ENCODE results near the gene EFNA2.

EFNA2 gene

DNA sequence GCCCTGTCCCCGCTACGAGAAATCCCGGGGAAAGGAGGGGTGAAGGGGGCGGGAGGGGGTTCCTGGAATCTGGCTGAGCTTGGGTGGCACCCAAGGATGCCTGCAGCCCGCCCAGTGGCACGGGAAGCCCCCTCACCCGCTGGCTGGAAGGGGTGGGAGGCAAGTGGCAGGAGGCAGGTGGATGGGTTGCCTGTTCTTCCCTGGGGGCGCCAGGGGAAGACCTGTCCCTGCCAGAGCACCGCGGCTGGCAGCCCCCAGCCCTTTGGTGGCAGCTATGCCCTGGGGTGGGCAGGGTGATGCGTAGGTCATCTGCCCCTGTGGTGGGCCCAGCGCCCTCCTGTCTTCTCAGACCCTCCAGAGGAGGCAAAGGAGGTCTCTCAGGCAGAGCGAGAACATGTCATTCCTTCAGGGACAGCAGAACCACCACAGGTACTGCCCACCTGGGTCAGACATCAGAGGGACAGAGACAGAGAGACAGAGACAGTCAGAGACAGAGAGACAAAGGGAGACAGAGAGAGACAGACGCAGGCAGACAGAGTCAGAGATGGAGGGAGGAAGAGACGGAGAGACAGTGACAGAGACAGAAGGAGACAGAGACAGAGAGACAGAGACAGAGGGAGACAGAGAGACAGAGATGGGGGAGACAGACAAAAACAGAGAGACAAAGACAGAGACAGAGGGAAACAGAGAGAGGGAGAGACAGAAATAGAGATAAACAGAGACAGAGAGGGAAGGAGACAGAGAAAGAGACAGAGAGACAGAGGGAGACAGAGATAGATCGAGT is 36.7 kb downstream of the EFNA2 start:
- ATAC-seq = no peak
- TF ChIP-seq ZFP30 (CRISPR knock-in tag; IDR thresholded peaks at IDR 0.05) = no peak
- TF ChIP-seq BACH2 (CRISPR knock-in tag; IDR thresholded peaks at IDR 0.05; ENCODE audit: borderline replicate concordance) = no peak
- no peak for TF ChIP-seq RARB (CRISPR knock-in tag; IDR thresholded peaks at IDR 0.05)
- no peak for TF ChIP-seq ZNF70 (CRISPR knock-in tag; IDR thresholded peaks at IDR 0.05)
- no peak for TF ChIP-seq ISL1 (CRISPR knock-in tag; IDR thresholded peaks at IDR 0.05)
- TF ChIP-seq PPARA (CRISPR knock-in tag; IDR thresholded peaks at IDR 0.05; ENCODE audit: borderline replicate concordance) = no peak
- TF ChIP-seq, protein P1, sequence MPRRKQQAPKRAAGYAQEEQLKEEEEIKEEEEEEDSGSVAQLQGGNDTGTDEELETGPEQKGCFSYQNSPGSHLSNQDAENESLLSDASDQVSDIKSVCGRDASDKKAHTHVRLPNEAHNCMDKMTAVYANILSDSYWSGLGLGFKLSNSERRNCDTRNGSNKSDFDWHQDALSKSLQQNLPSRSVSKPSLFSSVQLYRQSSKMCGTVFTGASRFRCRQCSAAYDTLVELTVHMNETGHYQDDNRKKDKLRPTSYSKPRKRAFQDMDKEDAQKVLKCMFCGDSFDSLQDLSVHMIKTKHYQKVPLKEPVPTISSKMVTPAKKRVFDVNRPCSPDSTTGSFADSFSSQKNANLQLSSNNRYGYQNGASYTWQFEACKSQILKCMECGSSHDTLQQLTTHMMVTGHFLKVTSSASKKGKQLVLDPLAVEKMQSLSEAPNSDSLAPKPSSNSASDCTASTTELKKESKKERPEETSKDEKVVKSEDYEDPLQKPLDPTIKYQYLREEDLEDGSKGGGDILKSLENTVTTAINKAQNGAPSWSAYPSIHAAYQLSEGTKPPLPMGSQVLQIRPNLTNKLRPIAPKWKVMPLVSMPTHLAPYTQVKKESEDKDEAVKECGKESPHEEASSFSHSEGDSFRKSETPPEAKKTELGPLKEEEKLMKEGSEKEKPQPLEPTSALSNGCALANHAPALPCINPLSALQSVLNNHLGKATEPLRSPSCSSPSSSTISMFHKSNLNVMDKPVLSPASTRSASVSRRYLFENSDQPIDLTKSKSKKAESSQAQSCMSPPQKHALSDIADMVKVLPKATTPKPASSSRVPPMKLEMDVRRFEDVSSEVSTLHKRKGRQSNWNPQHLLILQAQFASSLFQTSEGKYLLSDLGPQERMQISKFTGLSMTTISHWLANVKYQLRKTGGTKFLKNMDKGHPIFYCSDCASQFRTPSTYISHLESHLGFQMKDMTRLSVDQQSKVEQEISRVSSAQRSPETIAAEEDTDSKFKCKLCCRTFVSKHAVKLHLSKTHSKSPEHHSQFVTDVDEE (CRISPR knock-in tag; IDR thresholded peaks at IDR 0.05) = no peak

DNA sequence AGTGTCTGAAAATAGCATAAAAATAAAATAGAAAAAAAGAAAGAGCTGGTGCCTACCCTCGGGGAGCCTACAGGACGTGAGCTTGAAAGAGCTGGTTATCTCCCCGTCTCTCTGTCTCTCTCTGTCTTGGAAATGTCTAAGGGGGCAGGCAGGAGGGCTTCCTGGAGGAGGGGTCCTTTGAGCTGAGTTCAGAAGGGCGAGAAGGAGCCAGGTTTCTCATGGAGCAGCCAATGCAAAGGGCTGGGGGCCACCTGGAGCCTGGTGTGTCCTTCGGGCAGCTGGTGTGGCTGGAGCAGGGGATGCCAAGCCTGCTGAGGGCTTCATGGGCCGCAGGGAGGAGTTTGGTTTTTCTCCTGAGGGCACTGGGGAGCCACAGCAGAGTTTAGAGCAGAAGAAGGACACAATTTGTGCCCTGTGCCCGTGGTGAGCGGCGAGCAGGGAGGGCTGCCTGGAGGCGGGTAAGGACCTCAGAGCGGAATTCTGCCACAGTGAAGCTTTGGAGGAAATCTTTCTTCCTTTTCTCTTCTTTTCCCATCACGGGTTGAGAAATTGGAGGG is 38.7 kb downstream of the EFNA2 start:
- ATAC-seq = no peak
- TF ChIP-seq ZFP3 (CRISPR knock-in tag; IDR thresholded peaks at IDR 0.05) (no peak), GLIS3 (CRISPR knock-in tag; IDR thresholded peaks at IDR 0.05) (no peak), ZNF8 (CRISPR knock-in tag; IDR thresholded peaks at IDR 0.05) (no peak)
- TF ChIP-seq, protein P1 (CRISPR knock-in tag; IDR thresholded peaks at IDR 0.05) = no peak

DNA sequence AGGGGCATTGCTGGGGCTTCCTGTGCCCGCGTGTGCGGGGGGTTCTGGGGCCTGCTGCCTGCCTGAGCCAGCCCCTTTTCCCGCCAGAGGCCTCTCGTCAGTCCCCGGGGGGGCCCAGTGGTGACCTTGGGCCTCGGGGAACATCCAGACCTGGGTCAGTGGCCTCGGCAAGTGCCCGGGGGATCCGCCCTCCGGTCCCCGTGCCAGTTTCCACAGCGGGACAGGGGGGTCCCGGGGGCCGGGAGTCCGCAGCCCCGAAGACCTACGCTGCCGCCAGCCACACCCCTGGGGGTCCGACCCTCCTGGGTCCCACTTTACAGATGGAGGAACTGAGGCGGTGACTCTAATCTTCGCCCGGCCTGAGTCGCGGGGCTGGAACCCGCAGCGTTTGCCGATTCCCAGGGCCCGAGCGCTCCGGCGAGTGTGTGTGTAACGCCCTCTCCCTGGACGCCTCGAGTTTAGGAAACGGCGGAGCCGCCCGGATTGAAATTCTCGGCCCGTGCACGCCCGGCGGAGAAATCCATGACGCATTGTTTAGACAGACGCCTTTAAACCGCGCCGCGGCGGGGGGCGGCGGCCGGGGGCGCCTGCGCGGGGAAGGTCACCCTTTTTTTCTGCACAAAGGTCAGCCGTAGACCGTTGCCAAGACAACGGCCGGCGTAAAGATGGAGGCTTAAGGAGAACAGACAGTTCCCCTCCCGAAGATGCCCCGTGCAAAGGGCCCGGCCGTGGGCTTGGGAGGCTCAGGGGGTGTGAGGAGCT is 39.3 kb downstream of the EFNA2 start:
- ATAC-seq = peak; percentile 84
- TF ChIP-seq, protein P2, sequence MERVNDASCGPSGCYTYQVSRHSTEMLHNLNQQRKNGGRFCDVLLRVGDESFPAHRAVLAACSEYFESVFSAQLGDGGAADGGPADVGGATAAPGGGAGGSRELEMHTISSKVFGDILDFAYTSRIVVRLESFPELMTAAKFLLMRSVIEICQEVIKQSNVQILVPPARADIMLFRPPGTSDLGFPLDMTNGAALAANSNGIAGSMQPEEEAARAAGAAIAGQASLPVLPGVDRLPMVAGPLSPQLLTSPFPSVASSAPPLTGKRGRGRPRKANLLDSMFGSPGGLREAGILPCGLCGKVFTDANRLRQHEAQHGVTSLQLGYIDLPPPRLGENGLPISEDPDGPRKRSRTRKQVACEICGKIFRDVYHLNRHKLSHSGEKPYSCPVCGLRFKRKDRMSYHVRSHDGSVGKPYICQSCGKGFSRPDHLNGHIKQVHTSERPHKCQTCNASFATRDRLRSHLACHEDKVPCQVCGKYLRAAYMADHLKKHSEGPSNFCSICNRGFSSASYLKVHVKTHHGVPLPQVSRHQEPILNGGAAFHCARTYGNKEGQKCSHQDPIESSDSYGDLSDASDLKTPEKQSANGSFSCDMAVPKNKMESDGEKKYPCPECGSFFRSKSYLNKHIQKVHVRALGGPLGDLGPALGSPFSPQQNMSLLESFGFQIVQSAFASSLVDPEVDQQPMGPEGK (CRISPR knock-in tag; IDR thresholded peaks at IDR 0.05; ENCODE audit: borderline replicate concordance) = no peak
- TF ChIP-seq ISL1 (CRISPR knock-in tag; IDR thresholded peaks at IDR 0.05) (no peak), BACH2 (CRISPR knock-in tag; IDR thresholded peaks at IDR 0.05; ENCODE audit: borderline replicate concordance) (no peak), ZNF8 (CRISPR knock-in tag; IDR thresholded peaks at IDR 0.05) (no peak), TOX (CRISPR knock-in tag; IDR thresholded peaks at IDR 0.05; ENCODE audit: borderline replicate concordance) (no peak)

DNA sequence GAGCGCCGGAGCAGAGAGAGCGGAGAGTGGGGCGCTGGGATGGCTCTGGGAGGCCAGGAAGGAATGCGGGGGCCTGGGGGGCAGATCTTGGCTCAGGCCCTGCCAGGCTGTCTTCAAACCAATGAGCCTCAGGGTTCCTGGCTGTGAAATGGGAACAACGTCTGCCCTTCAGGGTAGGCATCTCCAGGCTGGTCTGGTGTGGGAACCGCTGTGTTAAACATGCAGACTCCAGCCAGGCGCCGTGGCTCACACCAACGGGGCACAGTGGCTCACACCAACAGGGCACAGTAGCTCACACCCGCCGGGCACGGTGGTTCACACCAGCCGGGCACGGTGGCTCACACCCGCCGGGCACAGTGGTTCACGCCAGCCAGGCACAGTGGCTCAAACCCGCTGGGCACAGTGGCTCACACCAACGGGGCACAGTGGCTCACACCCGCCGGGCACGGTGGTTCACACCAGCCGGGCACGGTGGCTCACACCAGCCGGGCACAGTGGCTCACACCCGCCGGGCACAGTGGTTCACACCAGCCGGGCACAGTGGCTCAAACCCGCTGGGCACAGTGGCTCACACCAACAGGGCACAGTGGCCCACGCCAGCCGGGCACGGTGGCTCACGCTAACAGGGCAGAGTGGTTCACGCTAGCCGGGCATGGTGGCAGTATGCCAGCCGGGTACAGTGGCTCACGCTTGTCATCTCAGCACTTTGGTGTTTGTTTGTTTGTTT is 40.1 kb downstream of the EFNA2 start:
- ATAC-seq = no peak
- no peak for TF ChIP-seq ZNF565 (CRISPR knock-in tag; conservative IDR thresholded peaks at IDR 0.05; ENCODE audit: low read depth)
- TF ChIP-seq ARNTL (CRISPR knock-in tag; IDR thresholded peaks at IDR 0.05; ENCODE audit: borderline replicate concordance, low read depth) = no peak
- TF ChIP-seq, protein P2 (CRISPR knock-in tag; IDR thresholded peaks at IDR 0.05; ENCODE audit: borderline replicate concordance) = no peak
- TF ChIP-seq, protein P3, sequence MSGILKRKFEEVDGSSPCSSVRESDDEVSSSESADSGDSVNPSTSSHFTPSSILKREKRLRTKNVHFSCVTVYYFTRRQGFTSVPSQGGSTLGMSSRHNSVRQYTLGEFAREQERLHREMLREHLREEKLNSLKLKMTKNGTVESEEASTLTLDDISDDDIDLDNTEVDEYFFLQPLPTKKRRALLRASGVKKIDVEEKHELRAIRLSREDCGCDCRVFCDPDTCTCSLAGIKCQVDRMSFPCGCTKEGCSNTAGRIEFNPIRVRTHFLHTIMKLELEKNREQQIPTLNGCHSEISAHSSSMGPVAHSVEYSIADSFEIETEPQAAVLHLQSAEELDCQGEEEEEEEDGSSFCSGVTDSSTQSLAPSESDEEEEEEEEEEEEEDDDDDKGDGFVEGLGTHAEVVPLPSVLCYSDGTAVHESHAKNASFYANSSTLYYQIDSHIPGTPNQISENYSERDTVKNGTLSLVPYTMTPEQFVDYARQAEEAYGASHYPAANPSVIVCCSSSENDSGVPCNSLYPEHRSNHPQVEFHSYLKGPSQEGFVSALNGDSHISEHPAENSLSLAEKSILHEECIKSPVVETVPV (CRISPR knock-in tag; IDR thresholded peaks at IDR 0.05) = no peak
- no peak for TF ChIP-seq TOX (CRISPR knock-in tag; IDR thresholded peaks at IDR 0.05; ENCODE audit: borderline replicate concordance)
- no peak for TF ChIP-seq GLIS3 (CRISPR knock-in tag; IDR thresholded peaks at IDR 0.05)
- TF ChIP-seq PPARA (CRISPR knock-in tag; IDR thresholded peaks at IDR 0.05; ENCODE audit: borderline replicate concordance) = no peak
- no peak for TF ChIP-seq ZNF70 (CRISPR knock-in tag; IDR thresholded peaks at IDR 0.05)
- TF ChIP-seq CSDC2 (CRISPR knock-in tag; IDR thresholded peaks at IDR 0.05) = no peak
- TF ChIP-seq ISL1 (CRISPR knock-in tag; IDR thresholded peaks at IDR 0.05) = no peak
- no peak for TF ChIP-seq SNAI2 (CRISPR knock-in tag; IDR thresholded peaks at IDR 0.05)
- no peak for TF ChIP-seq TCF4 (CRISPR knock-in tag; IDR thresholded peaks at IDR 0.05; ENCODE audit: borderline replicate concordance)
- no peak for TF ChIP-seq ZNF8 (CRISPR knock-in tag; IDR thresholded peaks at IDR 0.05)
